Testis (tissue), 3 donors: ENCODE measurements around the gene NFATC1. TPM values are rescaled to one million over a fixed set of nuclear protein-coding genes. Genes with fewer than 3 reads are reported as not detected.

Experiments
- DNase-seq: peaks from one replicate; pipeline ENCODE4 v3.0.0-alpha.2; 2019
- H3K27ac ChIP-seq, 2 donors: fragments of 200-600 bp; sonication (generic); one replicate each; pipeline ENCODE4 v1.5.1; 2019
- H3K27me3 ChIP-seq: fragments of 200-600 bp; sonication (generic); one replicate; pipeline ENCODE4 v1.5.1; 2019
- H3K36me3 ChIP-seq: fragments of 200-600 bp; sonication (generic); one replicate; pipeline ENCODE4 v1.5.1; 2017; ENCODE audit warnings: low read depth; ENCODE audit errors: missing control alignments
- H3K4me1 ChIP-seq: fragments of 200-600 bp; sonication (generic); one replicate; pipeline ENCODE4 v1.5.1; 2019
- H3K4me3 ChIP-seq, 2 donors: fragments of 200-600 bp; sonication (generic); one replicate each; pipeline ENCODE4 v1.5.1; 2017 to 2019
- H3K9me3 ChIP-seq: fragments of 200-600 bp; sonication (generic); one replicate; pipeline ENCODE4 v1.5.1; 2017
- POLR2A ChIP-seq: fragments of 450-650 bp; IDR thresholded peaks from one replicate; pipeline ENCODE4 v1.6.1; 2017; ENCODE audit warnings: antibody characterized with exemption, mild to moderate bottlenecking, moderate library complexity
- WGBS, 2 donors: methylation state at CpG; one replicate each; pipeline ENCODE4 v1.1.5; 2018; 5-methylcytosine and 5-hydroxymethylcytosine counted together
- intact Hi-C: fragments of 100-400 bp; cut with DNase I; formaldehyde crosslinking; loops from one replicate; pipeline ENCODE4 v1.15.1; 2023; ENCODE audit warnings: low total_unique reads
- polyA plus RNA-seq: library from polyadenylated mRNA; stranded (reverse); fragments of 350-450 nt; fragmentation: Illumina TruSeq; extraction: RNeasy Lipid Tissue Mini Kit (QIAGEN cat#74804); gene quantifications from one replicate; pipeline ENCODE4 v1.2.3, GENCODE V29; 2014; ENCODE audit warnings: low read depth, low replicate concordance; ENCODE audit not compliant: insufficient read depth
- total RNA-seq, 2 donors: library from RNA; depleted of rRNA; stranded (reverse); fragments of >200 nt; gene quantifications; one replicate each; pipeline ENCODE4 v1.2.3, GENCODE V29; 2016
- TF ChIP-seq, protein P1 (sequence below), 3 experiments: fragments of 450-650 bp in 2 of 3; fragments of 200-600 bp in 1 of 3; sonication (generic) in 1 of 3; IDR thresholded peaks; one replicate each; pipeline ENCODE4 v1.5.1; 2016 to 2019; ENCODE audit warnings: antibody characterized with exemption in 3 of 3, mild to moderate bottlenecking in 2 of 3, moderate library complexity in 1 of 3

Gene NFATC1
- total and polyA plus RNA-seq, 3 donors from 2014 or later, result 22.2 to 28.1 (median 27.5) TPM

DNA sequence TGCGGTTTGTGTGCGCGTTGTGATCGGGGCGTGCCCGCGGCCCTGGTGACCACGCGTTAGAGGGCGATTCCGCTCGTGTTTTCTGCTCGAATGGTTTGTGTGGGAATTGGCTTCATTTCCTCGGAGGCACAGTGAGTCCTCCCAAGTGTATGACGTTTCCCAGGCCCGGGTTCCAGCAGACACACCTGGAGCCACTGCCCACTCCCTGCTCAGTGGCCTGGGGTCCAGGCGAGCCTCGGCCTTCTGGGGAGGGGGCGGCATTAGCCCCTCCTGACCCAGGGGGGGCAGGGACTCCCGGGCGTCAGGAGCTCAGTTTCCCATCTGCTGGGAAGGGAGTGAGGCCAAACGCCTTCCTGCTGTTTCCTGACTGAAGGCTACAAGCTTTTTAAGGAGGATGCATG lies 92.1 kb downstream of the NFATC1 start:
- peaks cover 3% of the 10 kb centered on the region for H3K4me1 ChIP-seq
- intact Hi-C loops, result no loop called here
- no peaks in the 10 kb centered on the region for H3K36me3 ChIP-seq
- TF ChIP-seq, protein P1, sequence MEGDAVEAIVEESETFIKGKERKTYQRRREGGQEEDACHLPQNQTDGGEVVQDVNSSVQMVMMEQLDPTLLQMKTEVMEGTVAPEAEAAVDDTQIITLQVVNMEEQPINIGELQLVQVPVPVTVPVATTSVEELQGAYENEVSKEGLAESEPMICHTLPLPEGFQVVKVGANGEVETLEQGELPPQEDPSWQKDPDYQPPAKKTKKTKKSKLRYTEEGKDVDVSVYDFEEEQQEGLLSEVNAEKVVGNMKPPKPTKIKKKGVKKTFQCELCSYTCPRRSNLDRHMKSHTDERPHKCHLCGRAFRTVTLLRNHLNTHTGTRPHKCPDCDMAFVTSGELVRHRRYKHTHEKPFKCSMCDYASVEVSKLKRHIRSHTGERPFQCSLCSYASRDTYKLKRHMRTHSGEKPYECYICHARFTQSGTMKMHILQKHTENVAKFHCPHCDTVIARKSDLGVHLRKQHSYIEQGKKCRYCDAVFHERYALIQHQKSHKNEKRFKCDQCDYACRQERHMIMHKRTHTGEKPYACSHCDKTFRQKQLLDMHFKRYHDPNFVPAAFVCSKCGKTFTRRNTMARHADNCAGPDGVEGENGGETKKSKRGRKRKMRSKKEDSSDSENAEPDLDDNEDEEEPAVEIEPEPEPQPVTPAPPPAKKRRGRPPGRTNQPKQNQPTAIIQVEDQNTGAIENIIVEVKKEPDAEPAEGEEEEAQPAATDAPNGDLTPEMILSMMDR (IDR thresholded peaks at IDR 0.05), result no peak
- no peak for TF ChIP-seq POLR2A
- 83 to 86% methylated on average over 15 to 22 of the region's 22 CpGs for WGBS, 2 donors
- no peak overlapping the region for H3K27ac ChIP-seq
- no peak overlapping the region for H3K4me3 ChIP-seq
- H3K9me3 ChIP-seq, result no peaks in the 10 kb centered on the region
- no peak for DNase-seq
- no peaks in the 10 kb centered on the region for H3K27me3 ChIP-seq

DNA sequence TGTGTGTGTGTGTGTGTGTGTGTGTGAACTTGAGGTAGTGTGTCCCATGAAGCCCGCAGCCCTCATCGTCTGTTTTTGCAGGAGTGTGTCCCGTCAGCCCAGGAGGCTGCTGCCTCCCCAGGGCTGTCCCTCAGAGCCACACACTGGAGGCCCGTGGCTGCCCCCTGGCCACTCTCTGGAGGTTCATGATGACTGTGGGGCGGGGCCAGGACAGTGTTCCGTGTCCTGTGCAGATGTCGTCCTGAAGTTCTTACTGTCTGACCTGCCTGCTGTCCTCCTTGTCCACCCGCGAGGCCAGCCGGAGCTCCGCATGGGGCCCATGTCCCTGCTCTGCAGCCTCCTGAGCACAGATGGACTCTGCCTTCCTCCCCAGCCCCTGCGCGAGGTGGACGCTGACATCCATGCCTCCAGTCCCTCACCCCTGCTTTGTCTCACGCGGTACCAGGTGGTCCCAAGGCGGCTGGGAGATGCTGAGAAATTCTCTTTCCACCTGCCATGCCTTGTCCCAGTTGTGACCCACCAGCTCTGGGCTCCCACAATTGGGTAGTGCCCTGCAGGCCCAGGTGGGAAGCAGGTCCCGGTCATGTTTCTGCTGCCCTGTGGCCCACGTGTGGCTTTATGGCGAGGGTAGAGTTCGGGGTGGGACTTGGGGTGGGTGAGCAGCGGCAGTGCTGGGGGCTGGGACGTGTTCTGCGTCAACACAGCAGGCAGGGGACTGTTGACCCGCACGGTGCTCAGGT lies 92.8 kb downstream of the NFATC1 start:
- H3K27me3 ChIP-seq, result no peaks in the 10 kb centered on the region
- intact Hi-C loops, result no loop called here
- DNase-seq, result no peak
- H3K9me3 ChIP-seq, result no peaks in the 10 kb centered on the region
- H3K4me1 ChIP-seq, result peaks cover 3% of the 10 kb centered on the region
- 87 to 93% methylated on average over 9 to 26 of the region's 26 CpGs for WGBS, 2 donors
- TF ChIP-seq, protein P1 (IDR thresholded peaks at IDR 0.05), result no peak
- no peak for TF ChIP-seq POLR2A
- no peak overlapping the region for H3K4me3 ChIP-seq
- H3K36me3 ChIP-seq, result no peaks in the 10 kb centered on the region
- no peak overlapping the region for H3K27ac ChIP-seq

GRCh38 chr18:79489051-79489898 lies 93.5 kb downstream of the NFATC1 start:
- Histone ChIP-seq H3K4me1 (peaks cover 3% of the 10 kb centered on the region), H3K27me3 (no peaks in the 10 kb centered on the region), H3K36me3 (no peaks in the 10 kb centered on the region), H3K9me3 (no peaks in the 10 kb centered on the region), H3K27ac (no peak overlapping the region), H3K4me3 (no peak overlapping the region)
- DNase-seq, result no peak
- intact Hi-C loops, result no loop called here
- WGBS, 2 donors, result 92 to 94% methylated on average over 28 to 32 of the region's 32 CpGs
- TF ChIP-seq, protein P1 (IDR thresholded peaks at IDR 0.05), result no peak
- TF ChIP-seq POLR2A, result no peak

GRCh38 chr18:79489899-79490625 lies 94.3 kb downstream of the NFATC1 start:
- Histone ChIP-seq H3K4me1 (peaks cover 3% of the 10 kb centered on the region), H3K27ac (no peak overlapping the region), H3K36me3 (no peaks in the 10 kb centered on the region), H3K9me3 (no peaks in the 10 kb centered on the region), H3K27me3 (no peaks in the 10 kb centered on the region), H3K4me3 (no peak overlapping the region)
- 83 to 86% methylated on average over 4 to 15 of the region's 16 CpGs for WGBS, 2 donors
- intact Hi-C loops, result no loop called here
- TF ChIP-seq, protein P1 (IDR thresholded peaks at IDR 0.05), result no peak
- no peak for DNase-seq
